ENCODE measurements around the gene APP.
A peak's percentile ranks its signal among the peaks of the same experiment; 100 is the strongest.

APP gene

DNA sequence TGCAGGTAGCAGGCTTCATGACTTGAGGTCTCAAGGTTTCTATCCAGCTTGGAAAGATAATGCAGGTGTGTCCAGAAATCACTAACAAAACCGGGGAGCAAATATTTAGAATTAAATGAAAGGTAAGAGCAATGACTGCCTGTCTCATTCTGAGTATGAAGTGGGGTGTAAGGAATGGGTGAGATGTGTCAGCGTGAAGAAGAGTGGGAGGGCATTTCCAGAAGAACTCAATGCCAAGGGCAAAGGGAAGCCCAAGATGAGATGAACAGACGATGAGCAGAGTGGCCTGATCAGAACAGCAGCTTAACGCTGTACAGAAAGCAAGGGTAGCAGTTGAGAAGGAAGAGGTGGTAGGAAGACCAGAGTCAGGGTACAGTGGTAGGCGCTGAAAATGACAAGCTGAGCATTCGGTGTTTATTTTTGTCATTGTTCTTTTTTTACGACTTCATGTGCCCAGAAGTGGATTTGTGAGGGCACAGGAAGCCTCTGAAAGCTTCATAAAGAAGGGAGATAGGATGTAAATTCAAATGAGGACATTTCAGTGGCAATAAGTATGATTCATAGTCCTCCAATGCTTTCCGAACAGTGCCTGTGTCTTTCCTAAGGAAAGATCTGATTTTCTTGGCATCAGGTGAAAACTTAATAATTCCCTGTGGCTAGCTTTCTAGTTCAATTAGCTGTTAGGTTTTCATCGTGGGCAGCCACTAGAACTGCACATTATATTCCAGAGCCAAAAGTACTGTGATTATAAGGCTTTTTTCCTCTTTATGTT is 190.5 kb downstream of the APP start:
- TF ChIP-seq, protein P1, sequence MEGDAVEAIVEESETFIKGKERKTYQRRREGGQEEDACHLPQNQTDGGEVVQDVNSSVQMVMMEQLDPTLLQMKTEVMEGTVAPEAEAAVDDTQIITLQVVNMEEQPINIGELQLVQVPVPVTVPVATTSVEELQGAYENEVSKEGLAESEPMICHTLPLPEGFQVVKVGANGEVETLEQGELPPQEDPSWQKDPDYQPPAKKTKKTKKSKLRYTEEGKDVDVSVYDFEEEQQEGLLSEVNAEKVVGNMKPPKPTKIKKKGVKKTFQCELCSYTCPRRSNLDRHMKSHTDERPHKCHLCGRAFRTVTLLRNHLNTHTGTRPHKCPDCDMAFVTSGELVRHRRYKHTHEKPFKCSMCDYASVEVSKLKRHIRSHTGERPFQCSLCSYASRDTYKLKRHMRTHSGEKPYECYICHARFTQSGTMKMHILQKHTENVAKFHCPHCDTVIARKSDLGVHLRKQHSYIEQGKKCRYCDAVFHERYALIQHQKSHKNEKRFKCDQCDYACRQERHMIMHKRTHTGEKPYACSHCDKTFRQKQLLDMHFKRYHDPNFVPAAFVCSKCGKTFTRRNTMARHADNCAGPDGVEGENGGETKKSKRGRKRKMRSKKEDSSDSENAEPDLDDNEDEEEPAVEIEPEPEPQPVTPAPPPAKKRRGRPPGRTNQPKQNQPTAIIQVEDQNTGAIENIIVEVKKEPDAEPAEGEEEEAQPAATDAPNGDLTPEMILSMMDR (IDR thresholded peaks at IDR 0.05; ENCODE audit: extremely low read depth, insufficient read depth, missing control alignments): no peak
- in situ Hi-C loops (cut with MboI; ENCODE audit: low pct_unique_long_range_greater_than_20kb, low sequenced_read_pairs, unreplicated experiment): no loop called here
- DNase-seq (ENCODE audit: low spot score): no peak

DNA sequence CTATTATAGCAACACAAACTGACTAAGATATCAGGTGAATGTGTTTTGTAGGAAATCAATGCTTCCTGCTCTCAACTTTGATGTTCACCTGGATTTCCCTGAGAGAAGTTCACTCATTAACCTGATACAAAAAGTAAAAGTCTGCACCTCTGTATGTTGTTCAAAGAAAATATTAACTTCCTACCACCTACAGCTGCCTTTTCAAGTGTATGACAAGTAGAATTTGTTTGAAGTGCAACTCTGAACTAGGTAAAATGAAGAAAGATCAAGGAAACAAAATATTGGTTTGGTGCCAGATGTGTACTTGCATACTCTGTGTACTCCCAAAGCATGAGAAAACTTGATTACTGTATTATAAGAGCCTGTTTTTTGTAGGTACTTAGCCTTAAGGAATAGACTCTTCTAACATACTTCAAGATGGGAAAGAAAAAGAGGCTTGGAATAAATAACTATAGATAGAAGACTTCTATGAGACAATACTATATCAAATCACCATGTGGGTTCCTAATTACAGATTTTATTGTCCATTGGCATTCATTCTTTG is 193.4 kb downstream of the APP start:
- no peak for DNase-seq (ENCODE audit: low spot score)
- in situ Hi-C loops (cut with MboI; ENCODE audit: low pct_unique_long_range_greater_than_20kb, low sequenced_read_pairs, unreplicated experiment): no loop called here
- TF ChIP-seq, protein P1 (IDR thresholded peaks at IDR 0.05; ENCODE audit: extremely low read depth, insufficient read depth, missing control alignments): no peak

DNA sequence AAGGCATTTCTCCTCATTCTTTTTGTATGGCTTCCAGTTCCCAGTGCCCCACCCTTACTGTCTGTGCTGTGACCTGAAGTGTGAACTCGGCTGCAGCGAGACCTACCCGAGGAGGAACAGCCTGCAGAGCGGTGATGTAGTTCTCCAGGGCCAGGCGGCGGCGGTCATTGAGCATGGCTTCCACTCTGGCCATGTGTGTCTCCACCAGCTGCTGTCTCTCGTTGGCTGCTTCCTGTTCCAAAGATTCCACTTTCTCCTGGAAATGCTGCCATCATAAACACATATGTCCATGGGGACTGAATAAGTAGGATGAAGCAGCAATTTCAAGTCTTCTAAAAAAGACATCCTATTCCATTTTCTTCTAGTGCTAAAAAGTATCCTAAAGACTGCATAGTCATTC is 195.6 kb downstream of the APP start:
- TF ChIP-seq, protein P1 (IDR thresholded peaks at IDR 0.05; ENCODE audit: extremely low read depth, insufficient read depth, missing control alignments): no peak
- no peak for DNase-seq (ENCODE audit: low spot score)
- in situ Hi-C loops (cut with MboI; ENCODE audit: low pct_unique_long_range_greater_than_20kb, low sequenced_read_pairs, unreplicated experiment): no loop called here

DNA sequence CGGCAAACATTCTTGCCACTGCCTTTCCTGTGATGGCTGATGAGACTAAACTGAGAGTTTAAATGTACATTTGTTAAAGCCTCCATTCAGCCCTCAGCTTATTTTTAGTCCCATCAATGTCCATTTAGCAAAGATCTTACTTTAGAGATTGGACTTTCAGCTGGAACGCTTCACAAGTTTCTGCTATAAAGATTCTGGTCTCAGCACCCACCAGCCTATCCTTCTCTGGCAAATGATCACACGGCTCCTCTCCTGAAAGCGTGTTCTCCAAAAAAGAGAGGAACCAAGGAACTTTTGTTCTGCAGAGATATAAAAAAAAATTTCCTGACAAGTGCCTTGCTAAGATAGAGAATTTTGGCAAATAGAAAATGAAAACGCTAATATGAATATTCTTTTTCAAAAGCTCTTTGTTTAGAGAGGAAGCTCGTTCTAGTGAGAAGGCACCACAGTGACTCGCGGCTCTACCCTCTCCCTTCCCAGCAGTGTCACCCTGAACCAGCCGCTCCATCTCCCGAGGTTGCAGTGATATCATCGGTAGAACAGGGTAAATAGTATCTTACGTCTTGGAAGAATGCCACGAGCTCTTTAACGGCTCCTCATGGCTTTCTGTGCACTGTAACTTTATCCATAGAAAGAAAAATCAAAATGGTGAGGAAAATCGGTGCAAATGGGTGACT is 200.2 kb downstream of the APP start:
- DNase-seq (ENCODE audit: low spot score): no peak
- TF ChIP-seq, protein P1 (IDR thresholded peaks at IDR 0.05; ENCODE audit: extremely low read depth, insufficient read depth, missing control alignments): no peak
- in situ Hi-C loops (cut with MboI; ENCODE audit: low pct_unique_long_range_greater_than_20kb, low sequenced_read_pairs, unreplicated experiment): no loop called here

DNA sequence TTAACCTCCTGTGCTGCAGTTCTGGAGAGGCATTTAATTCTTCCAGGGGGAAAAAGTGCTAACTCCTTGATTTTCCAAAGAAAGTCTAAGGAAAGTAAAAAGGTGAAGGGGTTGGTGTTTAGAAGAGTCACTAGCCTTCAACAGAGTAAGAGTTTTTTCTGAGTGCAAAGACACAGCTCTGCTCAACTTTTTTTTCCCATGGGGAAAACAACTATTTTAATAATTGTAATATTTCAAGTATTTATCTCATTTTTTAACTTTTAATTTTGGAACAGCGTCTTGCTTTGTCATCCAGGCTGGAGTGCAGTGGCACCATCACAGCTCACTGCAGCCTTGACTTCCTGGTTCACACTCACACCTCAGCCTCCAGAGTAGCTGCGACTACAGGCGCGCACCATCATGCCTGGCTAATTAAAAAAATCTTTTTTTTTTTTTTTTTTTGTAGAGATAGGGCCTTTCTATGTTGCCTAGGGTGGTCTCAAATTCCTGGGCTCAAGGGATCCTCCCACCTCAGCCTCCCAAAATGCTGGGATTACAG is 202.6 kb downstream of the APP start:
- TF ChIP-seq, protein P1 (IDR thresholded peaks at IDR 0.05; ENCODE audit: extremely low read depth, insufficient read depth, missing control alignments): no peak
- in situ Hi-C loops (cut with MboI; ENCODE audit: low pct_unique_long_range_greater_than_20kb, low sequenced_read_pairs, unreplicated experiment): no loop called here
- no peak for DNase-seq (ENCODE audit: low spot score)

DNA sequence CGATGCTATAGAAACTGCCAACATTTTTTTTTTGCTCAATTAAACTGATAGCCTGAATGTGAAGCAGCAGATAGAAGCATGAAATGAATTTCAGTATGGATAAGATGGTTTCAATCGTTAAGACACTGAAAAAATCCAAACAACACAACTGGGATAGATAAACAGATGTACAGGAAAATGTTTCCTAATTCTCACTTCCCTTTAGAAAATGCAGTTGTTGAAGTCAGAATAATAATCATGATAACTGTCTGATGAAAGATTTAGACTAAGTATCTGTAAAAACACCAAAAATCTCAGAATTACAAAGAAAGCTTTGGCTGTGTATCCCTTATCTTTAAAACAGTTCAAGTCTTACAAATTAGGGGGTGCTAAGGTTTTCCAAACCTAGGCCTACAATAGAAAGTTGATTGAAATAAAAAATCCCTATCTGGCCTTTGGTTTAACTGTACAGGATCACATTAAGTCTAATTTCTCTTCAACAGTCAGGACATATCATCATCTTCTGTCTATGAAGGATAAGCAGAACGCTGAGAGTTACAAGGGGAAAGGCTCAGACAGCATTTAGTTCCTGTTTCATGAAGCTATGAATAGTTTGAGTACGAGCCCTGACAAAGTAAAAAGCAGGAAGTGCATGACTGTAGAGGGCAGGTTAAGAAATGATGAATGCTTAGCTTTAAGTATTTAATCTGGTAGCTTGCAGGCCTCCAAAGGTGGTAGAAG is 203.2 kb downstream of the APP start:
- TF ChIP-seq, protein P1 (IDR thresholded peaks at IDR 0.05; ENCODE audit: extremely low read depth, insufficient read depth, missing control alignments): no peak
- in situ Hi-C loops (cut with MboI; ENCODE audit: low pct_unique_long_range_greater_than_20kb, low sequenced_read_pairs, unreplicated experiment): no loop called here
- peak; percentile 11 for DNase-seq (ENCODE audit: low spot score)

All from GM13977 (cell line).